ENCODE results near the gene ZBTB7A.

ZBTB7A gene

DNA sequence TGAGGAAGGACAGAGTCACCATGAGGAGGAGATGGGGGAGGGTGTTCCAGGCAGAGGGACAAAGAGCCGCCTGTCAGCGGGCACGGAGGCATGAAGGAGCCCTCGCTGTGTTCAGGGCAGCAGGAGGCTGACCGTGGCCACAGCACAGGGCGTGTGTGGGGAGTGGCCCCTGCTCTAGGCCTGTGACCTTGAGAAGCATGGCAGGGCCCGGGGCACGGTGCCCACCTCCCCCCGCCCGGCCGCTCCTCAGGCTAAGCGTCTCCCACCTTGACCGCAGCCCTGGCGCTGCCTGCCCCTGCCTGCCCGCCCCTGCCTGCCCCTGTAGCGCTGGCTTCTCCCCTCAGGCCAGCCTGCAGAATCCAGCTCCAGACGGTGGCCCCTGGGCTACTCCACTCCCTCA lies 45.7 kb upstream of the ZBTB7A start:
- Mint-ChIP-seq H3K36me3 (ENCODE audit: low read depth) (peaks cover 73% of the 10 kb centered on the region), H3K4me3 (no peak overlapping the region), H3K27me3 (ENCODE audit: low read depth) (no peaks in the 10 kb centered on the region), H3K4me1 (no peaks in the 10 kb centered on the region), H3K27ac (peak overlapping the region in 1 of 3 experiments; percentile 66), H3K9me3 (no peaks in the 10 kb centered on the region)
- TF ChIP-seq, protein P1, sequence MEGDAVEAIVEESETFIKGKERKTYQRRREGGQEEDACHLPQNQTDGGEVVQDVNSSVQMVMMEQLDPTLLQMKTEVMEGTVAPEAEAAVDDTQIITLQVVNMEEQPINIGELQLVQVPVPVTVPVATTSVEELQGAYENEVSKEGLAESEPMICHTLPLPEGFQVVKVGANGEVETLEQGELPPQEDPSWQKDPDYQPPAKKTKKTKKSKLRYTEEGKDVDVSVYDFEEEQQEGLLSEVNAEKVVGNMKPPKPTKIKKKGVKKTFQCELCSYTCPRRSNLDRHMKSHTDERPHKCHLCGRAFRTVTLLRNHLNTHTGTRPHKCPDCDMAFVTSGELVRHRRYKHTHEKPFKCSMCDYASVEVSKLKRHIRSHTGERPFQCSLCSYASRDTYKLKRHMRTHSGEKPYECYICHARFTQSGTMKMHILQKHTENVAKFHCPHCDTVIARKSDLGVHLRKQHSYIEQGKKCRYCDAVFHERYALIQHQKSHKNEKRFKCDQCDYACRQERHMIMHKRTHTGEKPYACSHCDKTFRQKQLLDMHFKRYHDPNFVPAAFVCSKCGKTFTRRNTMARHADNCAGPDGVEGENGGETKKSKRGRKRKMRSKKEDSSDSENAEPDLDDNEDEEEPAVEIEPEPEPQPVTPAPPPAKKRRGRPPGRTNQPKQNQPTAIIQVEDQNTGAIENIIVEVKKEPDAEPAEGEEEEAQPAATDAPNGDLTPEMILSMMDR (IDR thresholded peaks at IDR 0.05; ENCODE audit: unreplicated experiment in 3 of 3): no peak

DNA sequence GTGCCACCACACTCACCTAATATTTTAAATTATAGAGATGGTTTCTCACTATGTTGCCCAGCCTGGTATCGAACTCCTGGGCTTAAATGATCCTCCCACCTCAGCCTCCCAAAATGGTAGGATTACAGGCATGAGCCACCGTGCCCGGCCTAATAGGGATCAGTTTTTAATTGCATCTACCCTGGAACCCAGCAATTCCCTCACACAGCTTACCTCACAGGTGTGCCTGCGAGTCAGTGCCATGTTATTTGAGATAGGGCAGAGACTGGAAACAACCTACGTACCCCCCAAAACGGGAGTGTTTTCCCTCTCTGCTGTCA lies 42.9 kb upstream of the ZBTB7A start:
- Mint-ChIP-seq H3K4me1 (no peaks in the 10 kb centered on the region), H3K36me3 (ENCODE audit: low read depth) (peaks cover 83% of the 10 kb centered on the region), H3K27me3 (ENCODE audit: low read depth) (no peaks in the 10 kb centered on the region), H3K27ac (no peak overlapping the region), H3K9me3 (no peaks in the 10 kb centered on the region), H3K4me3 (no peak overlapping the region)
- TF ChIP-seq, protein P1 (IDR thresholded peaks at IDR 0.05; ENCODE audit: unreplicated experiment in 3 of 3): no peak

DNA sequence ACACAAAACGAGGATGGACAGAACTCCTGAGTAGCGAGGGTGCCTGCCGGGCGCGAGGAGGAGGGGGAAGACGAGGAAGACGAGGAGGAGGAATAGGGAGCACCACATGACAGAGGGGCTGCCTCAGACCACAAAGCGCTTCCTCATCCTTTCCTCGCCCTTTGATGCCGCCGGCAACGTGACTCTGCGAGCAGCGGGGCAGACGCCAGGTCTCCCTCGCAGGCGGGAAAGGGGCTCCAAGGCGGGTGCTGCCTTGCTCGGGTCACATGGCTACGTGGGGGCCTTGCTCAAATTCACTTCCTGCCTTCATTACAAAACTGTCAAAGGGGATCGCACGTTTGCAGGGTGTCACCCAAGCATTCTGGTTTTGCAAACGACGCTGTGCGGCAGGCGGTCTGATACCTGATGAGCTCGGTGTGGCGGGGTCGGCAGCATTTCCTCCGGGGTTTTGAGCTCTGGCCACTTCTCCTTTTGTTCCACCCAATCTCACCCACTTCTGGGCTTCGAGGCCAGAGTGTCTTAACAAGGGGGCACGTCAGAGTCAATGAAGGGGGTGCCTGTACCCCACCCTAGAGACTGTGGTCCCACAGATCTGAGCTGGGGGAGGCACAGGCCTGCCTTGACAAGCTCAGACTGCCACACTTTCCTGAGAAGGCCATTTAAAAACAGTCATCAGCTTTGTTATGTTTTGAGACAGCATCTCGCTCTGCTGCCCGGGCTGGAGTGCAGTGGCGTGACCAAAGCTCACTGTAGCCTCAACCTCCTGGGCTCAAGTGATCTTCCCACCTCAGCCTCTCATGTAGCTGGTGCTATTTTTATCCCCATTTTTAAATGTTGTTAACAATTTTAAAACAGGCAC lies 42.3 kb upstream of the ZBTB7A start:
- Mint-ChIP-seq H3K4me1 (no peaks in the 10 kb centered on the region), H3K27me3 (ENCODE audit: low read depth) (no peaks in the 10 kb centered on the region), H3K27ac (no peak overlapping the region), H3K9me3 (no peaks in the 10 kb centered on the region), H3K36me3 (ENCODE audit: low read depth) (peaks cover 77% of the 10 kb centered on the region), H3K4me3 (no peak overlapping the region)
- TF ChIP-seq, protein P1 (IDR thresholded peaks at IDR 0.05; ENCODE audit: unreplicated experiment in 3 of 3): no peak

DNA sequence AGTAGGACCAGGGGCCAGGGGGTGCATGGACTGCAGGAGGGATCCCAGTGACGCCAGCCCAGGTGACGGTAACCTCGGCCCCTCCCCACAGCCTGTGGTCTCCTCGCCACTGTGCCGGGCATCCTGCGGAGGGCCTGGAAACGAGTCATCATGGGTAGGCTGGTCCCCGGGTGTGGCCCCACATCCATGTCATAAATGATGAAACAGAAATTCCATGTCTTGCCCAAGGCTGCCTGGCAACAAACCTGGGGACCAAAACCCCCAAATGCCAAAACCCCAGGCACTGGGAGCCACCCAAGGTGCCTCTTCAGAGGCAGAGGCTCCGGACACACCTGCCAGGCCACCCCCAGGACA lies 36.4 kb upstream of the ZBTB7A start:
- H3K4me3 Mint-ChIP-seq: no peak overlapping the region

DNA sequence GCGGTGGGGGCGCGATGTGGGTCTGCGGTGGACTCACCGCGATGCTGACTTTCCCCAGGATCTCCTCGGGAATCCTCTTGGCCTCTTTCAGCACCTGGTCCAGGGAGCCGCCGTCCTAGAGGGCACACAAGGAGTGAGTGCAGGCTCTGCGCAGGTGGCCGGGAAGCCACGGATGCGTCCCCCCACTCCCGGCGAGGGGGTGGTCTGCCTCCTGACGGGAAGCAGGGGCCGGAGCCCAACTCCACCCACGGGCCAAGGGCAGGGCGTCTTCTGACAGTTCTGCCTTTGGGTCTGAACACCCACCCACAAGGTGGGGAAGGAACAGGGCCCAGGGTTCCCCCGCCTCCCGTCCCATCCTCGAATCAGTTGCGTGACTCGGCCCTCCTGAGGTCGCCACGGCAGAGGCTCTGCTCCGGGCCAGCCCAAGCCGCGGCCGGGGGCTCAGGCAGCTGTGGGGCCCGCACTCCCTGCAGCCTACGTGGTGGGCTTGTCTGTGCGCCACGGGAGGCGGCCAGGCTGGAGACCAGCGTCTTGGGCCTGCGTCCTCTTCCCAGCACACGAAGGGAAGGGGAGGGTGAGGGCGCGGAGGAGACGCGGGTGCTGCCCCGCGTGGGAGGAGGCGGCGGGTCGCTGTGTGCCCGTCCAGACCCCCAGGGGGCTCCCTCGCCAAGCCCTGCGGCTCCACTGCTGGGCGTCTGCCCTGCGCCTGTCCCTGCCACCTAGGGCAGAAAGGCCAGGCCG lies 35.8 kb upstream of the ZBTB7A start:
- TF ChIP-seq, protein P1 (IDR thresholded peaks at IDR 0.05; ENCODE audit: unreplicated experiment in 3 of 3): no peak
- Mint-ChIP-seq H3K4me3 (no peak overlapping the region), H3K36me3 (ENCODE audit: low read depth) (peaks cover 37% of the 10 kb centered on the region), H3K4me1 (no peaks in the 10 kb centered on the region), H3K27ac (no peak overlapping the region), H3K9me3 (no peaks in the 10 kb centered on the region), H3K27me3 (ENCODE audit: low read depth) (no peaks in the 10 kb centered on the region)

More for the DNA sequence above, 36.4 kb upstream of the ZBTB7A start:
- no peaks in the 10 kb centered on the region for H3K4me1 Mint-ChIP-seq
- no peaks in the 10 kb centered on the region for H3K27me3 Mint-ChIP-seq (ENCODE audit: low read depth)
- no peak overlapping the region for H3K27ac Mint-ChIP-seq
- TF ChIP-seq, protein P1 (IDR thresholded peaks at IDR 0.05; ENCODE audit: unreplicated experiment in 3 of 3): no peak
- H3K36me3 Mint-ChIP-seq (ENCODE audit: low read depth): peaks cover 40% of the 10 kb centered on the region
- H3K9me3 Mint-ChIP-seq: no peaks in the 10 kb centered on the region

DNA sequence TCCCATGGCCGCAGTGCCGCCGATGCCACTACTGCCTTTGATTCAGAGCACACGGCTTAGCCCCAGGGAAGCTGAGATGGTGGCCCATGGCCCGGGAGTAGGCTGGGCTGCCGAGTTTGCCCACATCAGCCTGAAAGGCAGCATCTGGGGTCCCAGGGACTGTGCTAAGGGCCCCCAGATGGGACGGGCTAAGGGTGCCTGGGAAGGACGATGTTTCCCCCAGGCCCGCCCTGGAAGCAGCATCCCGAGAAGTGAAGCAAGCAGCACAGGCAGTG lies 34.7 kb upstream of the ZBTB7A start:
- TF ChIP-seq, protein P1 (IDR thresholded peaks at IDR 0.05; ENCODE audit: unreplicated experiment in 3 of 3): no peak
- Mint-ChIP-seq H3K27me3 (ENCODE audit: low read depth) (no peaks in the 10 kb centered on the region), H3K27ac (no peak overlapping the region), H3K4me1 (no peaks in the 10 kb centered on the region), H3K9me3 (no peaks in the 10 kb centered on the region), H3K4me3 (no peak overlapping the region), H3K36me3 (ENCODE audit: low read depth) (peaks cover 38% of the 10 kb centered on the region)

Measured in nephron (organoid).